HG03175 (cell line): ENCODE results near the gene LPP.

Experiments used
- ATAC-seq: cut with Tn5 transposase; IDR thresholded peaks from one replicate; pipeline ENCODE4 v1.9.1; 2021; ENCODE audit warnings: mild to moderate bottlenecking, moderate library complexity; ENCODE audit not compliant: unreplicated experiment

The LPP gene

DNA sequence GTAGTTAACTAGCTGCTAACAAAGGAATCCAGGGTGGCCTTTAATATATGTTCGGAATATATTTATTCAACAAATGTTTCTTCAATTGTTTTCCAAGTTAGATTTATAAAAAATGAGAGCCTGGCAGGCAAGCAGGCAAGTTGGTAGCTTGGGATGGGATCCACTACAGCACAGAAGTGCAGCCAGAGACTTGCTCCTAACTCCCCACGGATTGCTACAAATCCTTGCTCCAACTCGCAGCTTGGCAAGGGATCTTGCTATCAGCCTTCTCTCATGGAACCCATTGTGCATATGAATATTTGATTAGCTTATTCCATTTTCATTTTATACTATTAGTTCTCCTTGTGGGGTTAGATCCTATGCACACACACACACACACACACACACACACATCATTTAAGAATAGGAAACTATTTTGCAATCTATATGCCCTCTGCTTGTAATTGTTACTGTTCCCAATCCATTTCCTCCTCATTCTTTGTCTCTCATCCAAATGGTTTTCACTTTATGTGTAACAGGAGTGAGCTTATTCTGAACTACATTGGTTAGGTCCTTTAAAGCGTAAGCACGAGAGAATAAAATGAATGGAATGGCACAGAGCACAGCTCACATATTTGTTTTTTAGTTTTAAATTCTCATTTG is 505.6 kb downstream of the LPP start:
- ATAC-seq = no peak

DNA sequence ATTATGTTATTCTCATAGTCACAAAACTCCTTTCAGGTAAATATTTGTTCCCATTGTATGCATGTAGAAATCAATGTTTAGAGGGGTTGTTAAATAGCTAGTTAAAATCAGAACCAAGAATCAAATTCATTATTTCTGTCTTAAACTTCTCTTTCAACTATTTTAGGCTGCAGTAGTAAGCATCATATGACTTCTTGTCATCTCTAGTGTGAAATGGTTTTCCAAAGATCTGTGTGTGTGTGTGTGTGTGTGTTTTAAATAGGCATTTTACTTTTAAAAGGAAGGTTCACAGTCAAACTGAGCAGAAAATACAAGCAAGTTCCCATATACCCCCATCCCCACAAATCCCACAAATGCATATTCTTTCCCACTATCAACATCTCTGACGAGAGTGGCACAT is 506.5 kb downstream of the LPP start:
- ATAC-seq = no peak

DNA sequence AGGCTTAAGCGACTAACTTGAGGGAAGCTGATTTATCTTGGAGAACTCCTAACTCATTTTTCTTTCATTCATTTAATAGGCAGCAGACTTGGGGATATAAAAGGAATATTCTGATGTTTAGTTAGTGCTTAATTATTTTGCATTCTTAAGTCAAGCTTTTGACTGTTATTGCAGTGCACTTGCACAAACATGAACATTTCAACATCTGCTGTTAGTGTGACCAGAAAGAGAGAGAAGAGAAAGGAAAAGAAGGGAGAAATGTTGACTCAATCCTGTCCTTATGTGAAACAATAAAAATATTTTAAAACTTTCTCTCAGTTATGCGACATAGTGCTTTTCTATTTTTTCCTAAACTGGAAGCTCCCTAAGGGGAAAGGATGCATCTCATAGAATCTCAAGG is 507.8 kb downstream of the LPP start:
- no peak for ATAC-seq

DNA sequence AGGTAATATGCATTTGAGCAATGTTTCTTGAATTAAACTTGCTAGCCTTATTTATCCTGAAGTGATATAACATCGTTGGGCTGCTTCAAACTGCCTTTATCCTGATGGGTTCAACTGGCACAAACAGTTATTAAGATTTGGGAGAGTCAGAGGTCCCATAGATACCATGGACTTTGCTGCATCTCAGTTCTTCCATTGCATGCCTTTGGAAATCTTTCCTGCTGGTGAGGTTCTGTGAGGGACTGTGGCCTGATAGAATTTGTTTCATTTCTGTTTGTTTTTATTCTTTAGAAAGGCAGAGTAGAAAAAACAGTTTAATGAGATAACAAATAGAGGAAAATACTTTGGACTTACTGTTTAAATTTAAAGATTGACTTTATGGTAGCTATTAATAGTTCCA is 508.3 kb downstream of the LPP start:
- ATAC-seq = no peak

DNA sequence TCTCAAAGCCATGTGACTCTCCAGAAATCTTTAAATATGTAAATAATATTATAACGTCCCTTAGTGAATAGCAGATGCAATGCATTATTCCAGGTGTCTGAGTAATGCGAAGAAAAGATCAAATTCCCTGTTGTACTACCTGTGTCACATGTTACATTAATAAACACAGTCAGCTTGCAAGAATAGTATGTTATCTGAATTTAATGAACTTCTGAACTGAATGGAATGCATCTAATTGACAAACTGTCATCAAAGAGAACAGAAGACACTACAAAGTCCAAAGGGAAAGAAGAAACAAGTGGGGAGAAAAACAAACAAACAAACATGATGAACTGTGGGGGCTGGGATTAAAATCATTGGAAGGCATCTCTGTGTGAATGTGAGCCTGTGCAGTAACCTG is 508.8 kb downstream of the LPP start:
- no peak for ATAC-seq

DNA sequence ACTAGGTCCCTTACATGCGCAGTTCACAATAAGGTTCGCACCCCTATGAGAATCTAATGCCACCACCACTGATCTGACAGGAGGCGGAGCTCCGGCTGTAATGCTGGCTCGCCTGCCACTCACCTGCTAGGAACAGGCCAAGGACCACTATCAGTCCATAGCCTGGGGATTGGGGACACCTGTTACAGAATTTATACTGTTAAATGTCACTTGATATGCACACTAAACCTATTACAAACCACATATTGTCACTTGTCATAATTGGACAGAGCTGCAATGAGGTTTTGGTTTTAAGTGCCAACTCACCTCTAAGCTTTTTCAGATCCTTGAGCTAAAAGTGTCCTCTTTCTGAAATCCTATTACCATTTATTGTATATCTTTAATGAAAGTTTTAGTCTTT is 509.9 kb downstream of the LPP start:
- no peak for ATAC-seq

DNA sequence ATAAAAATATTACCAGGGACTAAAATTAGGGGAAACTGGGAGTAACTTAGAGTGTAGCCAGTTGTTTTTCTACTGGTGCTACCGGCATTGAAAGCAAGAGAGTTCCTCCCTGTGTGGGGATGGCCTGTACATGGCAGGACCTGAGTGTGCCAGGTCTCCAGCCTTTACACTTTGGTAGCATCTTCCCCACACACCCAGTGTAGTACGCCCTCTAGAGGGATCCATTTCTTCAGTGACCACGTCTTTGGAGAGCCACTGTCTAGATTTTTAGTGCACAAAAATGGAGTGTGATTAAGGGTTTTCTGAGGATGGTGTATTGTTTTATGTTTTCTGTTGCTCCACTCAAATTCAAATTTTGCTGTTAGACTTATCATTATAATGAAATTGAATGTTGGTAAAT is 510.8 kb downstream of the LPP start:
- ATAC-seq = no peak

DNA sequence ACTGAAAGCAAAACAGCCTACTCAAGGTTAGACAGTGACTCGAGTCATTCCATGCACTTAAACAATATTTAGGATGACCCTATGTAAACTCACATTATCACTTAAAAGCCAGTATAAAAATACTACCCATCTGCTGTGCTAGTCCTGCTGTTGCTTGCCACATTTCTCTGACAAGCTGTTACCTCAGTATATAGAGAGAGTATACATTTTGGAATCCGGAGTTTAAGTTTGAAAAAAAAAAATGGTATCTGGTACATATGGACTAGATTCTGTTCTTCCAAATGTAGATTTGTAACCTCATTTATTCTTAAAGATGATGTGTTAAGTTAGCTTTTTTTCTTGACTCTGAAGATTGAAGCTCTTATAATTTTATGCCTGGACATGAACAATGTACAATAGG is 514.0 kb downstream of the LPP start:
- ATAC-seq = no peak

DNA sequence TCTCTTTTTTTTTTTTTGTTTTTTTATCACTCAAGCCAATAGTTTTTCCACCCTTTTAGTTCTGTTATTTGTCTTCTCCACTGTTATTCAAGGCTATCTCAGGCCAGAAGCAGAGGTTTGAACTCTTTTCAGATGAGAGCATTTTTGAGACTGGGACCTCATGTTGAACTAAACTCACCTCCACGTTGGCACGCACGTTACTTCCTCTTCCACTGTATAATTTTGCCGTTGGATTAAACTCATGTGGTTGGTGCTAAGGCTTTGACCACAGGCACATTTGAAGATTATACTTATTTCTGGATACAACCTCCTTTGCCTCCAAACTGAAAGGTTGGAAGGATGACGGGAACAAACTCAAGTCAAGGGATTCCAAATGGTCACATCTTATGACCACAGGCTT is 516.5 kb downstream of the LPP start:
- no peak for ATAC-seq

DNA sequence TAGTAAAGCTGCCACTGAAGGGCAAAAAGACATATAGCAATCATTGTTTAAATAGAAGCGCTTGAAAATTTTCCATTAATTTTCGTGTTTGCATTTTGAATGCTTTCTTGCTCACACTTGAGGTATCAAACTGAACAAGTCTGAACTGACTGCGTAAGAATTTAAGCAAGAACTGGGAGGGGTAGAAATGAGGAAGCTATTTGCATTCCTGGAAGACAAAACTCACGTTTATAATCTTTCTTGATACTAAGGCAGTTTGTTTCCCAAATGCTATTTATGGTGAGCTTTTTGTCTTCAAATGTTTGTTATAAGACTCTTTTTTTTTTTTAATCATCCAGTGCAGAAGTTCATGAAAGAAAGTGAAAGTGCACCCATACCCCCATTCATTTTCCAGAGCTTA is 518.0 kb downstream of the LPP start:
- no peak for ATAC-seq

DNA sequence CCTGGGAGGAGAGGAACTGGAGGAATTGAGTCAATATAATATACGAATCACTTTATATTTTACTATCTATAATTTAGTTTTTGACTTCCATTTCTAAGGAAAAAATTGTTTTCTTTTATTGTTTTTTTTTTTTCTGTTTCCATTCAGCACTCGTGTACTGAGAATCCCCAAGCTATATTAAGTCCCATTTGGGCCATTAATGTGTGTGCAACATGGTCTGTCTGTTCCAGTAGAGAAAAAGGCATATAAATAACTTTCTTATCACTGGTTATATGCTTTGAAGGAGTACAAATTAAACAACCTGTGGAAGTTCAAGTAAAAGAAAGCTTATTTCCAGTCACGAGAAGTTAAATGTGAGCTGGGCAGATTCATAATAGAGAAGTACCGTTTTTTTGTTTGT is 518.9 kb downstream of the LPP start:
- no peak for ATAC-seq

DNA sequence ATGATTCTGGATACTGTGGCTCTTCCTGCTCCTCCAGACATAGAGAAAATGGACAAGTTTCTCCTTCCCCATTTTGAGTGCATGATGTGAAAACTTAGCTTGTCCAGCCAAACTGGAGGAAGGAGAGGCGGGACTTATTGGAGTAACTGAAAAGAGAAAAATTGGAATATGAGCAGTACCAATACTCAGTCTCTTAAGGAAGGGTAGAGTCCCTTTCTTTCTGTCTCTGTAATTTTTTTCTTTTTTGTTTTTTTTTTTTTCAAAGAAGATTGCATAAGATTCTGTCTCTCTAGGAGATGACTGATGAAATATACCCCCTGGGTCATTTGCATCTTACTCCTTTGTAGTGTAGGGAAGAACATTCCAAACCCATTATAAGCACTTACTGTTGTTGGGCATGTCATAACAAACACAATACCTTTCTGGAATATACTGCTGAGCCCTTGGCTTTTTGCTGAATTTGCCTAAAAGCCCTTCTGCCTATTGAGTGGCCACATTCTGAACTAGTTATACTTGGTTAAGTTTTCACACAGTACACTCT is 519.8 kb downstream of the LPP start:
- ATAC-seq = no peak

DNA sequence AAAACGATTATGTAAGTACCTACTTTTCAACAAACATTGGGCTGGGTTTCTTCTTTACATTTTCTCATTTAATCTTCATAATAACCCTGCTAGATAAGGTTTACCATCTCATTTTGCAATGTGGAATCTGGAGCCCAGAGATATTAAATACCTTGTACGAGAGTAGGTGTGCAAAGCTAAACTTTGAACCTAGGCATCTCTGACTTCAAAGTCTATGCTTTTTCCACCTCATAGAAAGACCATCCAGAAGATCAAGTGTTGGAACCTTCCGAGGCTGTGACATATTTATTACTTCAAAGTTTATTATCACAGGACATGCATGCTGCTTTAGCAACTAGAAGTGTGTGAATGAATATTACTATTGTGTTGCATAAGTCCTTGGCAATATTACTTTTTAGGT is 520.6 kb downstream of the LPP start:
- ATAC-seq = no peak

DNA sequence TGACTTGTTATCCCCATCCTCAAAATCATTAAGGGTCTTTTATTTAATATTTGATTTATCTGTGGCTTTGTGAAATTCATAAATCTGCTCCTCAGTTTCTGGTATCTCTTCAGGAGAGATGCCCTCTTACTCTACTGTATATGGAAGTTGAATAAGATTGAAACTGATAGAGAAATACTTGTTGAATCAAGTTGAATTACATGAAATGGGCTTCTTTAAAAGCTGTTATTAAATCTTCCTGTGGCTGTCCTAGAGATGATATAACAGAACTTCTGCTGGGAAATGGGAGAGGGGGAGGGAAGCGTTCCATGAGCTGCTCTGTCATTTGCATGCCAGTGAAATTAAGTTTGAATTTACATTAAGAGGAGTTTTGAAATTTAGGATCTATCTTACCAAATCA is 523.4 kb downstream of the LPP start:
- no peak for ATAC-seq

DNA sequence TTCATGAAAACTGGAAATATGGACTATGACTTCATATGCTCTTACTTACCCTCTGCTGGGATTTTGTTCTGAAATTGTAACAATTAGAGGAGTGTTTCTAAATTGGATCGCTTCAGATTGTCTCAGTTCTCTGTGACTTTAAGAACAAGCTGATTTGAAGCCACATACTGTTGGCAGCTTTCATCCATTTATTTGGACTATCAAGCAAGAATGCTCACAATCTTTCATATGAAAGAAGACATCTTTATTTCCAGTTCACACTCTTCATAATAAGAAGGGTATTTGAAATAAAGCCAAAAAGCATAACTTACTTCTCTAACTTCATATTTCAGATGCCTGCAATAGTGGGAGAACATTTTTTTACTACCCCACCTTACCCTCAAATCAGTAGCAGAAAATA is 526.2 kb downstream of the LPP start:
- ATAC-seq = no peak

DNA sequence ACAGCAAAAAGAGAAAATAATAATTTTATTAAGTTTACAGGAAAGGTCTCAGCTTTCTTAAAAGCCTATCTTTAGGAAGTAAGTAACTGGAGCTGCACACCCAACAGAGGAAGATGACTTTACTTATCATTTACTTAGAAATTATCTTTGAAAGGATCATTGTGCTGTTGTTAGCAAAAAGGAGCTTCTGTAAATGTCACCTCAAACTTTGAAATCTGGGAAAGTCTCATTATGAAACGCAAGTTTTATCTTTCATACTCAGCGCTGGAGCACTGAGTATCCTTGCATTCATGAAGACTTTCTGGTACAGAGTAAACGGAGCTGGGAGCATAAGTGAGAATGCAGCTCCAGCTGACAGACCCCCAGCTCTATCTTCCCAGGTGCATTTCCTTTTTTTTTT is 526.6 kb downstream of the LPP start:
- no peak for ATAC-seq

DNA sequence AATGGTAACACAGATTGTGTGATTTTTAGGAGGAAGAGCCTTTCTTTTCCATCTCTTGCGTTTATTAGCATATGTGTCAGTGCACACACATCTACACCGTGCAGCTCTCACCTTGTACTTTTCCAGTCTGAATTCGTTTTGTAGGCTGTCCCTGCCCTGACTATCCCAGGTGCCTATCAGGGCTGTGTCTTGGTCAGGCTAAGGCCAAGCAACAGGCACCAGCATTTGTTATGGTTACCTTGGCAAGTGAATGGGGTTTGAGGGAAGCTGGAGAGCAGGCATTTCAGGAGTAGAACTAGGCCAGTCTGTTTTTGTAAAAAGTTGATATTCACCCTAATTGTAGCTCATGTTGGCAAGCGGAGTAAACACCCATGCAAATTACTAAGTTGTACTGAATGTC is 528.4 kb downstream of the LPP start:
- no peak for ATAC-seq

DNA sequence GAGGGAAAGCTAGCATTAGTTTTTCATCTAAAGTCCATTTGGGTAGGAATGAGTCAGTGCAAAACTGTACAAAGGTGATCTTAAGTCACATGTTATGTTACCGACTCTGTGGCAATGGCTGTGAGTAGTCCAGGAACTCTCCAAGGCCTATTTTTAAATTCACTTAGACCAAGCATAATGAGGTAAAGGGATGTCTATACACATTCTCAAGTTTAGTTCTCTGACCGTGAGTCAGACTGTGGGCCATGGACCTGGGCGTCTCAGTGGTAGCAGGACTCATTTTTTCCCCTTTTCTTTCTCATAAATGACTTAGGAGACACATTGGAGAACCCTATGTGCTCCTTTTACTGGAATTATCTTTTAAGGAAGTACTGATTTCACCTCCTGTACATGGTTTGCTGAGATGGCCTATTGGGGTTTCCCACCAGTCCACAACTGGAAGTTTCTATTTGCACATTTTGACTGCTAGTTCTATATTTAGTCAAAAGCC is 529.1 kb downstream of the LPP start:
- no peak for ATAC-seq

DNA sequence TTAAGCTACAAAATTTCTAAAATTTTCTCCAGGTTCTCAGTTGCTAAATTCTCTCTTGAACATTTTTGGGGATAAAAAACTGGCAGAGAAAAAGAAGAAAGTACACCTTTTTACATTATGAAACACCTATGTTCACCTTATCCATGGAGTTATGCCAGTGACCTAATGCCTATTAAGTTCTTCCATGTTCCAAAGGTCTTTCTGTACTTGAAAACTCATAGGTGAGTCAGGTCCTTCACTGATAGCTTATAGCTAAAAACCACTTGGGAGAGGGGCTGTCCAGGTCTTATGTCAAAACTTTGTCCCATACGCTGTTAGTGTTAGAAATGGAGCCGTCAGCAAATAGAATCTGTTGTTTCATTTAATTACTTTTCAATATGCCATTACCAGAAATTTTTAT is 530.3 kb downstream of the LPP start:
- no peak for ATAC-seq

DNA sequence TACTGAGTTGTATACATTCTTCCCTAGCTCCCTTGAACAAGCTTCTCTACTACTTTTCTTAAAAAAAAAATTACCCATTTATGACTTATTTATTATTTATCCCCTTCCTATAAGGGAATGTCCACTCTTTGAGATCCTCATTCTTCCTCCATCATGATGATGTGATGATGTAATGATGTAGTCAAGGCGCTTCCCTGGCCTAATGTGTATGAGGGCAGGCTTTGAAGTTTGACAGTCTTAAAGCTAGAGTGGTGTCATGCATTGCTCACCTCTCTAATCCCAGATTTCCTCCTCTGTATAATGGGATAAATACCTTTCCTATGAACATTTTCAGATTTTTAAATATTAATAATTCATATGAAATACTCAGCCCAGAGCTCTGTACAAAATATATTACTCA is 531.8 kb downstream of the LPP start:
- ATAC-seq = no peak

DNA sequence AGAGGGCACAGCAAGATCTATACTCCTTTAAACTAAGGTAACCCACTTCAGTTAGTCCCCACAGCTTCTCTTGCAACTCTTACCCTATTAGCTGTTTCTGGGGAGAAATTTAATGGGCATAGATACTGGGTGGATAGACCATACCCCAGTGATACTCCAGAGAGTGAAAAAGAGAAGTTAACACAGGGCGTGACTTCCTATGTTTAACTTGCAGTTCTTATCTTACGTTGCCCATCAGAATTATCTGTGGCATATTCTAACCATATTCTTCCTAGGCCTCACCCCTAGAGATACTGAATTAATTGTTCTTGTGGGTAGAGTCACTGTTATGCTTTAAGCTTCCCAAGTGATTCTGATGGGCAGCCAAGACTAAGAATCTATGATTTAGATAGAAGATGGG is 532.4 kb downstream of the LPP start:
- ATAC-seq = no peak

DNA sequence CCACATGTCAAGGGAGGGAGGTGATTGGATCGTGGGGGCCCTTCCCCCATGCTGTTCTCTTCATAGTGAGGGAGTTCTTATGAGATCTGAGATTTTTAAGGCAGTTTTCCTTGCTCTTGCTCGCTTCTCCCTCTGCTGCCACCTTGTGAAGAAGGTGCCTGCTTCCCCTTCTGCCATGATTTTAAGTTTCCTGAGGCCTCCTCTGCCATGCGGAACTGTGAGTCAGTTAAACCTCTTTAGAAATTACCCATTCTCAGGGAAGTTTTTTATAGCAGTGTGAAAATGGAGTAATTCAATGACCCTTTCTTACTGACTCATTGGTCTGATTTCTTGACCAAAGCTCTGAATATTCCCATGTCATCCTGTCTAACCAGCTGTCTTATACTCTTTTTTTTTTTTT is 533.4 kb downstream of the LPP start:
- ATAC-seq = no peak

DNA sequence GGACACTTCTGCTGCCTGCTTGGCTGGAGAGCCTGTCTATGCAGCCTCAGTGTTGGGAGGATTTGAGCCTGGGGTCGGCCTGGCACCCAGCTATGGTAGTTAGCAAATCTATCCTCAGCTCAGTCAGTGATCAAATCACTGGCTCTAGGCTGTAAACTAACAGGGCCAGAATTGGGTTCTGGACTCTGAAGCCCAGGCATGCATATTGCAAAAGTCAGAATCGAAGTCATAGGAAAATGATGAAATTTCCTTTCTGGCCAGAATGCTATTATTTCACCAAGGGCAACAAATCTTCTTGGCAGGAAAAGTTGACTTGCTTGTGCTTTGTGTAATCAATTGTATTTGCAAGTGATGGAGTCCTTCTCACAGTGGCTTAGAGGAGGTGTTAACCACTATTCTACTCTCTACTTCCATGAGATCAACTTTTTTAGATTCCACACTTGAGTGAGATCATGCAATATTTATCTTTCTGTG is 535.2 kb downstream of the LPP start:
- ATAC-seq = no peak
